SK-N-SH (cell line): ENCODE measurements around the gene LONRF2. TPM values are rescaled to one million over a fixed set of nuclear protein-coding genes. Genes with fewer than 3 reads are reported as not detected.

Experiments
- CTCF ChIA-PET: fragments of 300-600, 350-600 bp; formaldehyde crosslinking; extraction: SDS; loops from one replicate; lab custom pipeline; 2021; lab: Yijun Ruan, JAX
- POLR2A ChIA-PET: fragments of 350-600 bp; sonication (Branson Sonifier 250); formaldehyde crosslinking; extraction: SDS; loops from one replicate; lab custom pipeline; 2020; ENCODE audit warnings: antibody characterized with exemption, inconsistent platforms; lab: Yijun Ruan, JAX
- DNase-seq: peaks from one replicate; pipeline ENCODE4 v3.0.0; 2012
- H2AFZ ChIP-seq: fragments of 200-600 bp; sonication (generic); 2 replicates; pipeline ENCODE4 v1.8.1; 2016; ENCODE audit warnings: antibody characterized with exemption, mild to moderate bottlenecking, low read depth
- H3F3A ChIP-seq: fragments of 200-600 bp; sonication (generic); replicated peaks from 2 replicates; pipeline ENCODE3; 2016; ENCODE audit warnings: antibody characterized with exemption, mild to moderate bottlenecking; ENCODE audit not compliant: insufficient read depth
- H3K27ac ChIP-seq, 2 experiments: fragments of 200-500 bp in 1 of 2; fragments of 200-600 bp in 1 of 2; sonication (Bioruptor generic) in 1 of 2; sonication (generic), shearing (Covaris generic) in 1 of 2; 2 replicates each; pipeline versions ENCODE4 v1.5.1 to v1.6.1; 2014 to 2016; ENCODE audit warnings: low read depth in 2 of 2, inconsistent platforms in 1 of 2, low read length in 1 of 2, mild to moderate bottlenecking in 1 of 2, mixed read lengths in 1 of 2
- H3K27me3 ChIP-seq: fragments of 200-600 bp; sonication (generic), shearing (Covaris generic); 2 replicates; pipeline ENCODE4 v1.6.1; 2016; ENCODE audit warnings: mixed run types; ENCODE audit not compliant: insufficient read depth
- H3K36me3 ChIP-seq, 2 experiments: fragments of 200-500 bp in 1 of 2; fragments of 200-600 bp in 1 of 2; sonication (Bioruptor generic) in 1 of 2; sonication (generic) in 1 of 2; replicated peaks in 1 of 2; 2 replicates each; pipeline versions ENCODE3 to v1.5.1; 2014 to 2016; ENCODE audit warnings: low read length in 1 of 2, mild to moderate bottlenecking in 1 of 2; ENCODE audit not compliant: insufficient read depth in 2 of 2, control insufficient read depth in 1 of 2
- H3K4me1 ChIP-seq, 2 experiments: fragments of 200-500 bp in 1 of 2; fragments of 200-600 bp in 1 of 2; sonication (Bioruptor generic) in 1 of 2; sonication (generic), shearing (Covaris generic) in 1 of 2; 2 replicates each; pipeline versions ENCODE4 v1.5.1 to v1.6.1; 2014 to 2016; ENCODE audit warnings: low read depth in 1 of 2, low read length in 1 of 2, mixed run types in 1 of 2; ENCODE audit not compliant: insufficient read depth in 2 of 2, control insufficient read depth in 1 of 2
- H3K4me2 ChIP-seq: fragments of 200-600 bp; sonication (generic), shearing (Covaris generic); 2 replicates; pipeline ENCODE4 v1.6.1; 2017; ENCODE audit warnings: mixed run types
- H3K4me3 ChIP-seq, 2 experiments: fragments of 200-500 bp in 1 of 2; fragments of 200-600 bp in 1 of 2; sonication (Bioruptor generic) in 1 of 2; sonication (generic), shearing (Covaris generic) in 1 of 2; 2 replicates each; pipeline versions ENCODE4 v1.5.1 to v1.8.1; 2014 to 2016; ENCODE audit warnings: low read depth in 2 of 2, inconsistent platforms in 1 of 2, low read length in 1 of 2, mild to moderate bottlenecking in 1 of 2, mixed read lengths in 1 of 2, moderate library complexity in 1 of 2
- H3K79me2 ChIP-seq: fragments of 200-600 bp; sonication (generic); 2 replicates; pipeline ENCODE4 v1.8.1; 2017; ENCODE audit warnings: mild to moderate bottlenecking; ENCODE audit not compliant: insufficient read depth
- H3K9ac ChIP-seq: fragments of 200-600 bp; sonication (generic); 2 replicates; pipeline ENCODE4 v1.6.1; 2017; ENCODE audit warnings: mixed run types
- H3K9me2 ChIP-seq: fragments of 200-600 bp; sonication (generic); 2 replicates; pipeline ENCODE4 v1.6.1; 2017; ENCODE audit warnings: mixed run types
- H3K9me3 ChIP-seq: fragments of 200-600 bp; sonication (generic); 2 replicates; pipeline ENCODE4 v1.6.1; 2017; ENCODE audit warnings: mixed run types, mild to moderate bottlenecking, moderate library complexity
- H4K20me1 ChIP-seq: fragments of 200-600 bp; sonication (generic); 2 replicates; pipeline ENCODE4 v1.6.1; 2017; ENCODE audit warnings: mild to moderate bottlenecking, mixed run types; ENCODE audit not compliant: insufficient read depth
- CHD2 ChIP-seq: fragments of 150-350 bp; IDR thresholded peaks from 2 replicates; pipeline ENCODE4 v1.6.1; 2018; ENCODE audit warnings: low read length; ENCODE audit not compliant: partially characterized antibody
- CTCF ChIP-seq: fragments of 200-600 bp; sonication (generic); IDR thresholded peaks from 2 replicates; pipeline ENCODE4 v1.6.1; 2017; ENCODE audit warnings: antibody characterized with exemption, mild to moderate bottlenecking, moderate library complexity
- ELF1 ChIP-seq: IDR thresholded peaks from 2 replicates; pipeline ENCODE4 v1.4.0; 2012
- EZH2phosphoT487 ChIP-seq: fragments of 200-600 bp; sonication (generic); IDR thresholded peaks from 2 replicates; pipeline ENCODE4 v1.6.1; 2017; ENCODE audit warnings: low read depth, mixed run types, mild to moderate bottlenecking, antibody characterized with exemption, moderate library complexity, borderline replicate concordance
- FOSL2 ChIP-seq: IDR thresholded peaks from 2 replicates; pipeline ENCODE4 v1.4.0; 2012; ENCODE audit warnings: low read depth, mild to moderate bottlenecking, moderate library complexity, borderline replicate concordance
- FOXM1 ChIP-seq: IDR thresholded peaks from 2 replicates; pipeline ENCODE4 v1.4.0; 2012; ENCODE audit warnings: low read depth, mild to moderate bottlenecking
- GATA2 ChIP-seq: sonication (generic); formaldehyde crosslinking; IDR thresholded peaks from 2 replicates; pipeline ENCODE4 v1.5.0; 2020; ENCODE audit warnings: mild to moderate bottlenecking, missing genetic modification reagents
- JUND ChIP-seq: IDR thresholded peaks from 2 replicates; pipeline ENCODE4 v1.4.0; 2012
- MXI1 ChIP-seq: IDR thresholded peaks from 2 replicates; pipeline ENCODE4 v1.6.1; 2012; ENCODE audit warnings: mild to moderate bottlenecking, low read depth, low read length, improper control_type of control experiment
- NFIC ChIP-seq: IDR thresholded peaks from 2 replicates; pipeline ENCODE4 v1.4.0; 2012; ENCODE audit warnings: borderline replicate concordance
- RFX5 ChIP-seq: IDR thresholded peaks from 2 replicates; pipeline ENCODE4 v1.6.1; 2012; ENCODE audit warnings: mild to moderate bottlenecking, improper control_type of control experiment, low read length
- RXRA ChIP-seq: IDR thresholded peaks from 2 replicates; pipeline ENCODE4 v1.4.0; 2012; ENCODE audit warnings: low read depth, mild to moderate bottlenecking, borderline replicate concordance
- SIN3A ChIP-seq: IDR thresholded peaks from 2 replicates; pipeline ENCODE4 v1.6.1; 2012; ENCODE audit warnings: low read depth, mild to moderate bottlenecking, low read length, moderate library complexity, borderline replicate concordance
- SMC3 ChIP-seq: IDR thresholded peaks from 2 replicates; pipeline ENCODE4 v1.6.1; 2012; ENCODE audit warnings: low read depth, low read length, improper control_type of control experiment
- TCF12 ChIP-seq: IDR thresholded peaks from 2 replicates; pipeline ENCODE4 v1.4.0; 2012
- USF2 ChIP-seq: fragments of 150-350 bp; IDR thresholded peaks from 2 replicates; pipeline ENCODE4 v1.6.1; 2017; ENCODE audit warnings: antibody characterized with exemption, low read length, low read depth, borderline replicate concordance
- YY1 ChIP-seq: IDR thresholded peaks from 2 replicates; pipeline ENCODE4 v1.4.0; 2012; ENCODE audit warnings: low read depth, mild to moderate bottlenecking
- WGBS: methylation state at CpG from one replicate; pipeline ENCODE4 v1.1.6; 2017; ENCODE audit warnings: low lambda C conversion rate; 5-methylcytosine and 5-hydroxymethylcytosine counted together
- polyA plus RNA-seq, 3 experiments: library from polyadenylated mRNA; depleted of rRNA; stranded (reverse); fragments of >200 nt; gene quantifications; 2 replicates each; pipeline ENCODE4 v1.2.3, GENCODE V29; 2012

Gene LONRF2
- polyA plus RNA-seq, 1 of the 3 experiments (the other 2 are of a cell fraction), result 2.0 TPM

DNA sequence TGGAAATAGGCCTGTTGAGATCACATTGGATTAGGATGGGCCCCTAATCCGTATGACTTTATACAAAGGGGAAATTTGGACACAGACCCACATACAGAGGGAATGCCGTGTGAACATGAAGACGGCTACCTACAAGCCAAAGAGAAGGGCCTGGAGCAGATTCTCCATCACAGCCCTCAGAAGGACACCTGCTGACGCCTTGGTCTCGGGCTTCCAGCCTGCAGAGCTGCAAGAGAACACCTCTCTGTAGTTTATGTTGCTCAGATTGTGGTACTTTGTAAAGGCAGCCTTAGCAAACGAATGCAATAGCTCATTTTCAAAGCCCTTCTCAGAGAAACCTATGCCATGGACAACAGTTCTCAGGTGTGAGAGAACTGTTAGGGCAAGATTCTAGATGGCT is 86.1 kb downstream of the LONRF2 start:
- H3K79me2 ChIP-seq, result no peaks in the 10 kb centered on the region
- H3K36me3 ChIP-seq, result no peaks in the 10 kb centered on the region
- H3K9ac ChIP-seq, result no peak overlapping the region
- no peaks in the 10 kb centered on the region for H3K9me2 ChIP-seq
- no peak overlapping the region for H2AFZ ChIP-seq
- peaks cover 0 to 13% of the 10 kb centered on the region in 2 experiments; a peak in 1 of 4 replicates for H3K4me1 ChIP-seq
- no peaks in the 10 kb centered on the region for H3F3A ChIP-seq
- H4K20me1 ChIP-seq, result no peaks in the 10 kb centered on the region
- DNase-seq, result no peak
- H3K27ac ChIP-seq, result no peak overlapping the region
- CTCF ChIA-PET, result interaction anchor here (0.7 to 2.2 kb wide), 5 partner anchors 8 to 32 kb away, joined by 3 to 8 read pairs (median 3); no protein-coding TSS in a partner anchor
- no peak overlapping the region for H3K4me2 ChIP-seq
- TF ChIP-seq YY1 (no peak), TCF12 (no peak), RFX5 (no peak), SMC3 (no peak)
- H3K9me3 ChIP-seq, result no peaks in the 10 kb centered on the region
- POLR2A ChIA-PET, result no interaction called here
- no peaks in the 10 kb centered on the region for H3K27me3 ChIP-seq
- H3K4me3 ChIP-seq, result no peak overlapping the region
- 55% methylated on average over 5 of the region's 6 CpGs for WGBS

DNA sequence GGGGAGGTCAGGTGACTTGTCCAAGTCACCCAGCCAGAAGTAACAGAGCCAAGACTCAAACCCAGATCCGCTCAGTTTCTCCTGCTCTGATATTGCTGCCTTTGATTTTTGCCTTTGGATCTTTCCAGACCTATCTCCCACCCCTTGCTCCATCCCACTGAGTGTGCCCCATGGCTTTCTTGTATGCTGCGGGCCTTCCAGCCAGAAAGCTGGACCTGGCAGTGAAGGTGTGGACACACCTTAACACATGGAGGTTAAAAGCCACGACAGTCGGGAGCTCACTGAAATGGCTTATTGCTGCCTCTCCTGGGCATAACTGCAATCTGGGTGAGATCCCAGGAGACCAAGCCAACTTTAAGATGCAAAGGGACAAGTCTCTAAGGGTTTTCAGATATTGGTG is 86.7 kb downstream of the LONRF2 start:
- peaks cover 0 to 13% of the 10 kb centered on the region in 2 experiments; a peak in 1 of 4 replicates for H3K4me1 ChIP-seq
- H4K20me1 ChIP-seq, result no peaks in the 10 kb centered on the region
- H3F3A ChIP-seq, result no peaks in the 10 kb centered on the region
- no peak for TF ChIP-seq SIN3A
- no peak for TF ChIP-seq GATA2
- TF ChIP-seq FOSL2, result no peak
- no peak for TF ChIP-seq CTCF
- TF ChIP-seq CHD2, result no peak
- TF ChIP-seq USF2, result no peak
- no peak for TF ChIP-seq JUND
- TF ChIP-seq NFIC, result no peak
- TF ChIP-seq RXRA, result no peak
- TF ChIP-seq FOXM1, result no peak
- TF ChIP-seq TCF12, result no peak
- TF ChIP-seq YY1, result no peak
- no peak for TF ChIP-seq ELF1
- no peak for TF ChIP-seq MXI1
- TF ChIP-seq EZH2phosphoT487, result no peak
- DNase-seq, result no peak
- ChIA-PET CTCF (interaction anchor here (0.9 to 2.2 kb wide), 4 partner anchors 8 to 56 kb away, joined by 3 to 8 read pairs (median 4); no protein-coding TSS in a partner anchor), POLR2A (no interaction called here)
- H3K9me2 ChIP-seq, result no peaks in the 10 kb centered on the region
- H3K4me3 ChIP-seq, result no peak overlapping the region
- 84% methylated on average over 4 of the region's 4 CpGs for WGBS
- no peak overlapping the region for H3K4me2 ChIP-seq
- no peaks in the 10 kb centered on the region for H3K27me3 ChIP-seq
- H3K79me2 ChIP-seq, result no peaks in the 10 kb centered on the region
- no peak overlapping the region for H3K9ac ChIP-seq
- H3K36me3 ChIP-seq, result no peaks in the 10 kb centered on the region
- H3K27ac ChIP-seq, result no peak overlapping the region
- H3K9me3 ChIP-seq, result no peaks in the 10 kb centered on the region
- H2AFZ ChIP-seq, result no peak overlapping the region
